Gastrocnemius medialis (tissue), 4 donors: ENCODE data around the gene TRDMT1.

ENCODE experiments used
- CTCF ChIP-seq, 5 experiments: fragments of 450-650 bp in 3 of 5; fragments of 200-600 bp in 2 of 5; sonication (generic) in 2 of 5; IDR thresholded peaks in 4 of 5; conservative IDR thresholded peaks in 1 of 5; 1 replicate in 4 of 5; 2 replicates in 1 of 5; pipeline ENCODE4 v1.5.1; 2016 to 2019; ENCODE audit warnings: antibody characterized with exemption in 5 of 5, mild to moderate bottlenecking in 3 of 5, moderate library complexity in 3 of 5
- POLR2A ChIP-seq, 2 donors: fragments of 450-650 bp; IDR thresholded peaks; one replicate each; pipeline ENCODE4 v1.6.1; 2017; ENCODE audit warnings: antibody characterized with exemption in 2 of 2, mild to moderate bottlenecking in 2 of 2, moderate library complexity in 2 of 2

DNA sequence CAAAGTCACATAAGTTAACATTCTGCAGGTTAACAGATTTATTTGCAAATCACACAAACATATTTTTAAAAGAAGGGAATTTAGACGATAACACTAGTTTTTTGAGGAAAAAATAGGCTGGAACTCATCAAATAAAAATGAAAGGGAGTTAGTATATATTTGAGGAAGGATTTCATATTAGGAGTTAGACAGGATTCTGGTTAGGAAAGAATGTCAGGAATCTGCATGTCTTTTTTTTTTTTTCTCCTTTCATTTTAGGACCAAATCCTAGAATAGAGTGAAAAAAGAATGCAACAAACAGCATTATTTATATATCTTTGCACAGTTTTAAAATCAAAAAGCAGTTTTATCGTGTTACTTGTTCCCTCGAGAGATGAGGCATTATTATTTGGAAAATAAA is 8.9 kb upstream of the TRDMT1 start:
- TF ChIP-seq CTCF (IDR thresholded peaks at IDR 0.05 in 4 of 5, conservative IDR thresholded peaks at IDR 0.05 in 1 of 5) (no peak), POLR2A (IDR thresholded peaks at IDR 0.05) (no peak)
